HEK293 (cell line): Measurements from ENCODE around the gene INSYN2B.

Source experiments
- CTCF ChIA-PET: fragments of 350-600 bp; formaldehyde crosslinking; extraction: SDS; loops from one replicate; lab custom pipeline; 2021; ENCODE audit warnings: antibody characterized with exemption; lab: Yijun Ruan, JAX
- POLR2A ChIA-PET: fragments of 300-600 bp; formaldehyde crosslinking; extraction: SDS; loops from one replicate; lab custom pipeline; 2020; ENCODE audit warnings: antibody characterized with exemption, inconsistent platforms; lab: Yijun Ruan, JAX
- H3K27ac ChIP-seq: fragments of 200-500 bp; sonication (Bioruptor generic); 2 replicates; pipeline ENCODE4 v1.5.1; 2014; ENCODE audit warnings: low read depth, low read length, control low read depth, inconsistent platforms; ENCODE audit errors: extremely low read depth
- H3K36me3 ChIP-seq, 2 experiments: fragments of 200-500 bp in 1 of 2; sonication (Bioruptor generic) in 1 of 2; 1 replicate in 1 of 2; 2 replicates in 1 of 2; pipeline ENCODE4 v1.5.1; 2014 to 2017; ENCODE audit warnings: inconsistent platforms in 2 of 2, low read length in 2 of 2; ENCODE audit not compliant: control insufficient read depth in 2 of 2, insufficient read depth in 1 of 2
- H3K4me1 ChIP-seq: fragments of 200-500 bp; sonication (Bioruptor generic); 2 replicates; pipeline ENCODE4 v1.5.1; 2014; ENCODE audit warnings: mild to moderate bottlenecking, low read length, inconsistent platforms; ENCODE audit not compliant: control insufficient read depth, insufficient read depth
- H3K4me3 ChIP-seq: 2 replicates; pipeline ENCODE4 v1.5.1; 2011; ENCODE audit warnings: low read depth, mild to moderate bottlenecking, control low read depth, low read length, moderate library complexity
- H3K9me3 ChIP-seq: fragments of 200-500 bp; sonication (Bioruptor generic); 2 replicates; pipeline ENCODE4 v1.5.1; 2014; ENCODE audit warnings: low read depth, low read length, inconsistent platforms; ENCODE audit not compliant: control insufficient read depth, insufficient read depth
- BCL11A ChIP-seq: fragments of 450-650 bp; formaldehyde crosslinking; IDR thresholded peaks from 2 replicates; pipeline ENCODE4 v1.5.1; 2016; ENCODE audit warnings: low read depth, missing biosample characterization, missing genetic modification characterization
- GLIS1 ChIP-seq: fragments of 450-650 bp; formaldehyde crosslinking; IDR thresholded peaks from 2 replicates; pipeline ENCODE4 v1.5.1; 2016; ENCODE audit warnings: missing biosample characterization, missing genetic modification characterization
- KLF10 ChIP-seq: fragments of 450-650 bp; IDR thresholded peaks from 2 replicates; pipeline ENCODE4 v1.5.1; 2018; ENCODE audit warnings: missing biosample characterization, mild to moderate bottlenecking, missing genetic modification characterization
- KLF8 ChIP-seq: fragments of 450-650 bp; formaldehyde crosslinking; IDR thresholded peaks from 2 replicates; pipeline ENCODE4 v1.5.1; 2016; ENCODE audit warnings: missing biosample characterization, missing genetic modification characterization
- ZBTB1 ChIP-seq: fragments of 450-650 bp; formaldehyde crosslinking; IDR thresholded peaks from 2 replicates; pipeline ENCODE4 v1.5.1; 2016; ENCODE audit warnings: missing biosample characterization, missing genetic modification characterization
- ZBTB20 ChIP-seq: fragments of 450-650 bp; formaldehyde crosslinking; IDR thresholded peaks from 2 replicates; pipeline ENCODE4 v1.5.1; 2016; ENCODE audit warnings: missing biosample characterization, missing genetic modification characterization
- ZNF146 ChIP-seq: fragments of 450-650 bp; formaldehyde crosslinking; IDR thresholded peaks from 2 replicates; pipeline ENCODE4 v1.5.1; 2016; ENCODE audit warnings: missing biosample characterization, missing genetic modification characterization
- ZNF221 ChIP-seq: fragments of 450-650 bp; formaldehyde crosslinking; IDR thresholded peaks from 2 replicates; pipeline ENCODE4 v1.5.1; 2017; ENCODE audit warnings: missing biosample characterization, missing genetic modification characterization, borderline replicate concordance
- ZNF274 ChIP-seq, 2 experiments: fragments of 200-500 bp in 1 of 2; fragments of 450-650 bp in 1 of 2; sonication (Bioruptor generic) in 1 of 2; formaldehyde crosslinking in 1 of 2; IDR thresholded peaks; 2 replicates each; pipeline versions ENCODE4 v1.5.1 to v1.6.1; 2014 to 2016; ENCODE audit warnings: borderline replicate concordance in 1 of 2, inconsistent platforms in 1 of 2, low read length in 1 of 2, missing biosample characterization in 1 of 2, missing genetic modification characterization in 1 of 2
- ZNF426 ChIP-seq: fragments of 450-650 bp; formaldehyde crosslinking; IDR thresholded peaks from 2 replicates; pipeline ENCODE4 v1.5.1; 2017; ENCODE audit warnings: missing biosample characterization, missing genetic modification characterization, mild to moderate bottlenecking, inconsistent platforms, moderate library complexity
- ZNF433 ChIP-seq: fragments of 450-650 bp; formaldehyde crosslinking; IDR thresholded peaks from 2 replicates; pipeline ENCODE4 v1.5.1; 2016; ENCODE audit warnings: missing biosample characterization, missing genetic modification characterization, low read depth
- ZNF501 ChIP-seq: fragments of 450-650 bp; formaldehyde crosslinking; IDR thresholded peaks from 2 replicates; pipeline ENCODE4 v1.5.1; 2016; ENCODE audit warnings: missing biosample characterization, missing genetic modification characterization
- ZNF791 ChIP-seq: fragments of 450-650 bp; formaldehyde crosslinking; IDR thresholded peaks from 2 replicates; pipeline ENCODE4 v1.5.1; 2016; ENCODE audit warnings: missing biosample characterization, missing genetic modification characterization
- ZNF830 ChIP-seq: fragments of 450-650 bp; IDR thresholded peaks from 2 replicates; pipeline ENCODE4 v1.5.0; 2018; ENCODE audit warnings: missing biosample characterization, missing genetic modification characterization, low read depth, mild to moderate bottlenecking, moderate library complexity
- TF ChIP-seq, protein P1 (sequence below): fragments of 450-650 bp; formaldehyde crosslinking; IDR thresholded peaks from 2 replicates; pipeline ENCODE4 v1.5.1; 2016; ENCODE audit warnings: missing biosample characterization, missing genetic modification characterization, low read depth
- TF ChIP-seq, protein P2 (sequence below): fragments of 450-650 bp; formaldehyde crosslinking; IDR thresholded peaks from 2 replicates; pipeline ENCODE4 v1.5.1; 2017; ENCODE audit warnings: missing biosample characterization, missing genetic modification characterization
- TF ChIP-seq, protein P3 (sequence below): fragments of 450-650 bp; formaldehyde crosslinking; IDR thresholded peaks from 2 replicates; pipeline ENCODE4 v1.5.1; 2016; ENCODE audit warnings: missing biosample characterization, missing genetic modification characterization
- TF ChIP-seq, protein P4 (sequence below): sonication (generic); formaldehyde crosslinking; IDR thresholded peaks from 2 replicates; pipeline ENCODE4 v1.8.1; 2022; ENCODE audit warnings: mild to moderate bottlenecking, moderate library complexity, missing genetic modification reagents

The INSYN2B gene

DNA sequence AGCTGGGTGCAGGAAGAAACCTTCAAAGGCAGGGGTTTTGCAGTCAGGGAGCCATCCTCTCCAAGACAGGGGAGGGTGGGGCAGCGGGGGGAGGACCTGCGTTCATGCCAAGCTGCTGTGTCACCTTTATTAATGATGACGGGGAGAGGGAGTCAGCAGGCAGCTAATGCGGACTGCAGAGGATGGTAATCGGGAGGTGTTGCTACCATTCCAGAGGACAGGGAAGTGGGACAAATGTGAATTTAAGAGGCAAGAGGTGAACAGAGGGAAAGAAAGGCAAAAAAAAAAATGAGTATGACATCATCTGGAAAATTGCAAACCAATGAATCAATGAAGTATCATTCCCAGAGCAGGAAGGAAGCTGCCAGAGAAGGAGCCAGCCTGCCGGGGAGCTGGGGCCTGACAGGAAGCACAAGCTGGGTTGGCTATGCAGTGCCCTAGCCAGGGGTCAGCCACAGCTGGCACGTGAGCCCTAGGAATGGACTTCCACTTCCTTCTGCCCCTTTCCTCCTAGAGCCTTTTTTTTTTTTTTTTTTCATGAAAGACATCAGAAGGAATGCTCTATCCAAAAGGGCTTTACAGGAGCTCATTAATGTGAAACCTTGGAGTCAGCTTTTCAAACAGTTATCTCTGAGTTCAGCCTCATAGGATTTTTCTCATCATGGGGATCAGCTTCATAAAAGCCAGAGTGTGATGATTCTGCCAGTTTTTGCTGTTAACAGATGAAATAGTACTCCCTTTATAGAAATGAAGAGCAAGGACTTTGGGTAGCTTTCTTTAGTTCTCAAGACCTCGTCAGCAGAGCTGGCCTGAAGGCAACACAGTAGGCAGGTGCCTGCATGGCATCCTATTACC lies 9.2 kb downstream of the INSYN2B start:
- no peaks in the 10 kb centered on the region for H3K9me3 ChIP-seq
- TF ChIP-seq, protein P1, sequence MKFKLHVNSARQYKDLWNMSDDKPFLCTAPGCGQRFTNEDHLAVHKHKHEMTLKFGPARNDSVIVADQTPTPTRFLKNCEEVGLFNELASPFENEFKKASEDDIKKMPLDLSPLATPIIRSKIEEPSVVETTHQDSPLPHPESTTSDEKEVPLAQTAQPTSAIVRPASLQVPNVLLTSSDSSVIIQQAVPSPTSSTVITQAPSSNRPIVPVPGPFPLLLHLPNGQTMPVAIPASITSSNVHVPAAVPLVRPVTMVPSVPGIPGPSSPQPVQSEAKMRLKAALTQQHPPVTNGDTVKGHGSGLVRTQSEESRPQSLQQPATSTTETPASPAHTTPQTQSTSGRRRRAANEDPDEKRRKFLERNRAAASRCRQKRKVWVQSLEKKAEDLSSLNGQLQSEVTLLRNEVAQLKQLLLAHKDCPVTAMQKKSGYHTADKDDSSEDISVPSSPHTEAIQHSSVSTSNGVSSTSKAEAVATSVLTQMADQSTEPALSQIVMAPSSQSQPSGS (tag by site-specific recombination): peak; percentile 68; the same call in 1 of the 2 replicates
- no peak for TF ChIP-seq ZNF274 (IDR thresholded peaks at IDR 0.05; ENCODE audit: low read length)
- TF ChIP-seq ZNF274 (tag by site-specific recombination; IDR thresholded peaks at IDR 0.05; ENCODE audit: borderline replicate concordance): no peak
- H3K27ac ChIP-seq: no peak overlapping the region
- no peaks in the 10 kb centered on the region for H3K4me1 ChIP-seq
- ChIA-PET POLR2A (interaction anchor here (0.8 kb wide), 1 partner anchor 53 kb away, joined by 4 read pairs; no protein-coding TSS in a partner anchor), CTCF (interaction anchor here (0.8 to 5.7 kb wide), 4 partner anchors 9 to 269 kb away, joined by 3 to 59 read pairs (median 4); partner anchors contain the start of gene INSYN2B)
- H3K4me3 ChIP-seq: no peak overlapping the region
- no peaks in the 10 kb centered on the region for H3K36me3 ChIP-seq

DNA sequence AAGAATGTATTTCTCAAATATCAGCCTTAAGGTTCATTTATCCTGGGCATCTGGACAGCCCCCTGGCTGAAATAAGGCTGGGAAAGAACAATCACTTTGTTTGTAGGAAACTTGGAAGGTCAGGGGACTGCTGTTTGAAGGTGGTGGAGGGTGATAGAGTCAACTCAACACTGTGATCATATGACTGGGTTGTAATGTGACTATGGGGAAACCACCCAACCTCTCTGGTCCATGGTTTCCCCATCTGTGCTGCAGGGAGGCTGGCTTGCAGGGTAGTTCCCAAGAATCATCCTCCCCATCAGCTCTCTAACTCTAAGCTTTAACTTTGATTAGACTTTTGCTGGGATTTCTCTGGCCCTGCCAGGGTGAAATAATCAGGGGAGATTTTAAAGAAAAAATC lies 10.0 kb downstream of the INSYN2B start:
- Histone ChIP-seq H3K27ac (no peak overlapping the region), H3K4me3 (no peak overlapping the region), H3K36me3 (no peaks in the 10 kb centered on the region), H3K9me3 (no peaks in the 10 kb centered on the region), H3K4me1 (no peaks in the 10 kb centered on the region)
- TF ChIP-seq GLIS1 (tag by site-specific recombination) (no peak), ZNF426 (tag by site-specific recombination) (no peak), ZBTB20 (no peak), ZNF501 (no peak), ZNF433 (tag by site-specific recombination) (no peak), ZNF221 (tag by site-specific recombination) (no peak), ZNF830 (tag by site-specific recombination) (no peak), BCL11A (tag by site-specific recombination) (no peak), KLF8 (tag by site-specific recombination) (no peak), ZNF146 (tag by site-specific recombination) (no peak), KLF10 (tag by site-specific recombination) (no peak), ZNF791 (tag by site-specific recombination) (no peak), ZBTB1 (no peak)
- TF ChIP-seq, protein P2, sequence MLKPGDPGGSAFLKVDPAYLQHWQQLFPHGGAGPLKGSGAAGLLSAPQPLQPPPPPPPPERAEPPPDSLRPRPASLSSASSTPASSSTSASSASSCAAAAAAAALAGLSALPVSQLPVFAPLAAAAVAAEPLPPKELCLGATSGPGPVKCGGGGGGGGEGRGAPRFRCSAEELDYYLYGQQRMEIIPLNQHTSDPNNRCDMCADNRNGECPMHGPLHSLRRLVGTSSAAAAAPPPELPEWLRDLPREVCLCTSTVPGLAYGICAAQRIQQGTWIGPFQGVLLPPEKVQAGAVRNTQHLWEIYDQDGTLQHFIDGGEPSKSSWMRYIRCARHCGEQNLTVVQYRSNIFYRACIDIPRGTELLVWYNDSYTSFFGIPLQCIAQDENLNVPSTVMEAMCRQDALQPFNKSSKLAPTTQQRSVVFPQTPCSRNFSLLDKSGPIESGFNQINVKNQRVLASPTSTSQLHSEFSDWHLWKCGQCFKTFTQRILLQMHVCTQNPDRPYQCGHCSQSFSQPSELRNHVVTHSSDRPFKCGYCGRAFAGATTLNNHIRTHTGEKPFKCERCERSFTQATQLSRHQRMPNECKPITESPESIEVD (tag by site-specific recombination): no peak
- TF ChIP-seq, protein P3, sequence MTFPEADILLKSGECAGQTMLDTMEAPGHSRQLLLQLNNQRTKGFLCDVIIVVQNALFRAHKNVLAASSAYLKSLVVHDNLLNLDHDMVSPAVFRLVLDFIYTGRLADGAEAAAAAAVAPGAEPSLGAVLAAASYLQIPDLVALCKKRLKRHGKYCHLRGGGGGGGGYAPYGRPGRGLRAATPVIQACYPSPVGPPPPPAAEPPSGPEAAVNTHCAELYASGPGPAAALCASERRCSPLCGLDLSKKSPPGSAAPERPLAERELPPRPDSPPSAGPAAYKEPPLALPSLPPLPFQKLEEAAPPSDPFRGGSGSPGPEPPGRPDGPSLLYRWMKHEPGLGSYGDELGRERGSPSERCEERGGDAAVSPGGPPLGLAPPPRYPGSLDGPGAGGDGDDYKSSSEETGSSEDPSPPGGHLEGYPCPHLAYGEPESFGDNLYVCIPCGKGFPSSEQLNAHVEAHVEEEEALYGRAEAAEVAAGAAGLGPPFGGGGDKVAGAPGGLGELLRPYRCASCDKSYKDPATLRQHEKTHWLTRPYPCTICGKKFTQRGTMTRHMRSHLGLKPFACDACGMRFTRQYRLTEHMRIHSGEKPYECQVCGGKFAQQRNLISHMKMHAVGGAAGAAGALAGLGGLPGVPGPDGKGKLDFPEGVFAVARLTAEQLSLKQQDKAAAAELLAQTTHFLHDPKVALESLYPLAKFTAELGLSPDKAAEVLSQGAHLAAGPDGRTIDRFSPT (tag by site-specific recombination): no peak
- TF ChIP-seq, protein P4, sequence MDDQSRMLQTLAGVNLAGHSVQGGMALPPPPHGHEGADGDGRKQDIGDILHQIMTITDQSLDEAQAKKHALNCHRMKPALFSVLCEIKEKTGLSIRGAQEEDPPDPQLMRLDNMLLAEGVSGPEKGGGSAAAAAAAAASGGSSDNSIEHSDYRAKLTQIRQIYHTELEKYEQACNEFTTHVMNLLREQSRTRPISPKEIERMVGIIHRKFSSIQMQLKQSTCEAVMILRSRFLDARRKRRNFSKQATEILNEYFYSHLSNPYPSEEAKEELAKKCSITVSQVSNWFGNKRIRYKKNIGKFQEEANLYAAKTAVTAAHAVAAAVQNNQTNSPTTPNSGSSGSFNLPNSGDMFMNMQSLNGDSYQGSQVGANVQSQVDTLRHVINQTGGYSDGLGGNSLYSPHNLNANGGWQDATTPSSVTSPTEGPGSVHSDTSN (CRISPR knock-in tag): no peak
- ChIA-PET CTCF (interaction anchor here (5.7 kb wide), 1 partner anchor 10 kb away, joined by 59 read pairs; the partner anchor contains the start of gene INSYN2B), POLR2A (no interaction called here)
